ENCODE results near the gene VWA3B. TPM values are rescaled to one million over a fixed set of nuclear protein-coding genes. Genes with fewer than 3 reads are reported as not detected.

VWA3B gene
- total RNA-seq, 1 donor from 2014 or later = not detected

- no peaks in the 10 kb centered on the region for H3K27me3 Mint-ChIP-seq
- DNase-seq = no peak
- H3K36me3 Mint-ChIP-seq (ENCODE audit: low read depth) = no peaks in the 10 kb centered on the region
- intact Hi-C loops (cut with micrococcal nuclease) = no loop called here
- no peak overlapping the region for H3K27ac Mint-ChIP-seq
- H3K4me3 Mint-ChIP-seq = no peak overlapping the region
- H3K9me3 Mint-ChIP-seq = no peaks in the 10 kb centered on the region
- no peaks in the 10 kb centered on the region for H3K4me1 Mint-ChIP-seq
These were observed 100.2 kb downstream of the VWA3B start for GRCh38 chr2:98187194-98187593.

- no peak overlapping the region for H3K27ac Mint-ChIP-seq
- intact Hi-C loops (cut with micrococcal nuclease) = loop anchor here (2.0 kb wide), 1 partner anchor 382 kb away; no protein-coding TSS in a partner anchor
- H3K9me3 Mint-ChIP-seq = no peaks in the 10 kb centered on the region
- peaks cover 6% of the 10 kb centered on the region for H3K27me3 Mint-ChIP-seq
- no peaks in the 10 kb centered on the region for H3K4me1 Mint-ChIP-seq
- H3K36me3 Mint-ChIP-seq (ENCODE audit: low read depth) = no peaks in the 10 kb centered on the region
- DNase-seq = peak; percentile 51
- no peak overlapping the region for H3K4me3 Mint-ChIP-seq
These were observed 101.5 kb downstream of the VWA3B start for GRCh38 chr2:98188351-98189046.

- H3K36me3 Mint-ChIP-seq (ENCODE audit: low read depth) = no peaks in the 10 kb centered on the region
- H3K4me1 Mint-ChIP-seq = no peaks in the 10 kb centered on the region
These were observed 104.9 kb downstream of the VWA3B start for GRCh38 chr2:98191883-98192282.

GRCh38 chr2:98201576-98201975 is 114.6 kb downstream of the VWA3B start:
- Mint-ChIP-seq H3K4me3 (no peak overlapping the region), H3K27me3 (peaks cover 33% of the 10 kb centered on the region), H3K36me3 (ENCODE audit: low read depth) (no peaks in the 10 kb centered on the region), H3K4me1 (no peaks in the 10 kb centered on the region), H3K9me3 (no peaks in the 10 kb centered on the region), H3K27ac (no peak overlapping the region)
- intact Hi-C loops (cut with micrococcal nuclease) = no loop called here
- DNase-seq = no peak

More at GRCh38 chr2:98191883-98192282, 104.9 kb downstream of the VWA3B start:
- intact Hi-C loops (cut with micrococcal nuclease) = no loop called here
- Mint-ChIP-seq H3K27me3 (peaks cover 14% of the 10 kb centered on the region), H3K4me3 (no peak overlapping the region), H3K27ac (no peak overlapping the region), H3K9me3 (no peaks in the 10 kb centered on the region)
- DNase-seq = no peak

- Mint-ChIP-seq H3K36me3 (ENCODE audit: low read depth) (no peaks in the 10 kb centered on the region), H3K4me3 (no peak overlapping the region), H3K4me1 (no peaks in the 10 kb centered on the region), H3K27me3 (peaks cover 21% of the 10 kb centered on the region), H3K27ac (no peak overlapping the region), H3K9me3 (no peaks in the 10 kb centered on the region)
- DNase-seq = no peak
- intact Hi-C loops (cut with micrococcal nuclease) = no loop called here
These were observed 118.9 kb downstream of the VWA3B start for GRCh38 chr2:98205889-98206288.

GRCh38 chr2:98212092-98213000 is 125.4 kb downstream of the VWA3B start:
- H3K4me3 Mint-ChIP-seq = no peak overlapping the region
- intact Hi-C loops (cut with micrococcal nuclease) = no loop called here
- no peaks in the 10 kb centered on the region for H3K36me3 Mint-ChIP-seq (ENCODE audit: low read depth)
- no peak overlapping the region for H3K27ac Mint-ChIP-seq
- H3K9me3 Mint-ChIP-seq = no peaks in the 10 kb centered on the region
- no peak for DNase-seq
- peaks cover 10% of the 10 kb centered on the region for H3K27me3 Mint-ChIP-seq
- no peaks in the 10 kb centered on the region for H3K4me1 Mint-ChIP-seq

GRCh38 chr2:98216616-98217015 is 129.6 kb downstream of the VWA3B start:
- no peak overlapping the region for H3K27ac Mint-ChIP-seq
- no peaks in the 10 kb centered on the region for H3K36me3 Mint-ChIP-seq (ENCODE audit: low read depth)
- H3K4me1 Mint-ChIP-seq = no peaks in the 10 kb centered on the region
- H3K9me3 Mint-ChIP-seq = peaks cover 15% of the 10 kb centered on the region
- no peak for DNase-seq
- peaks cover 6% of the 10 kb centered on the region for H3K27me3 Mint-ChIP-seq
- intact Hi-C loops (cut with micrococcal nuclease) = no loop called here
- no peak overlapping the region for H3K4me3 Mint-ChIP-seq

- Mint-ChIP-seq H3K9me3 (peaks cover 15% of the 10 kb centered on the region), H3K27me3 (peaks cover 11% of the 10 kb centered on the region), H3K36me3 (ENCODE audit: low read depth) (no peaks in the 10 kb centered on the region), H3K4me3 (no peak overlapping the region), H3K27ac (no peak overlapping the region), H3K4me1 (no peaks in the 10 kb centered on the region)
- intact Hi-C loops (cut with micrococcal nuclease) = no loop called here
- DNase-seq = no peak
These were observed 132.2 kb downstream of the VWA3B start for GRCh38 chr2:98219152-98219551.

- no peak overlapping the region for H3K4me3 Mint-ChIP-seq
- intact Hi-C loops (cut with micrococcal nuclease) = no loop called here
- peaks cover 12% of the 10 kb centered on the region for H3K27me3 Mint-ChIP-seq
- no peak overlapping the region for H3K27ac Mint-ChIP-seq
- H3K4me1 Mint-ChIP-seq = no peaks in the 10 kb centered on the region
- H3K9me3 Mint-ChIP-seq = no peaks in the 10 kb centered on the region
- H3K36me3 Mint-ChIP-seq (ENCODE audit: low read depth) = no peaks in the 10 kb centered on the region
- no peak for DNase-seq
These were observed 147.0 kb downstream of the VWA3B start for GRCh38 chr2:98233941-98234340.

- intact Hi-C loops (cut with micrococcal nuclease) = no loop called here
- Mint-ChIP-seq H3K9me3 (no peaks in the 10 kb centered on the region), H3K27me3 (peaks cover 12% of the 10 kb centered on the region), H3K27ac (no peak overlapping the region), H3K36me3 (ENCODE audit: low read depth) (no peaks in the 10 kb centered on the region), H3K4me1 (no peaks in the 10 kb centered on the region), H3K4me3 (no peak overlapping the region)
- DNase-seq = no peak
These were observed 147.8 kb downstream of the VWA3B start for GRCh38 chr2:98234776-98235175.

GRCh38 chr2:98236935-98237334 is 150.0 kb downstream of the VWA3B start:
- no peak for DNase-seq
- Mint-ChIP-seq H3K4me1 (no peaks in the 10 kb centered on the region), H3K36me3 (ENCODE audit: low read depth) (no peaks in the 10 kb centered on the region), H3K27ac (no peak overlapping the region), H3K4me3 (no peak overlapping the region), H3K27me3 (peaks cover 18% of the 10 kb centered on the region), H3K9me3 (no peaks in the 10 kb centered on the region)
- intact Hi-C loops (cut with micrococcal nuclease) = no loop called here

GRCh38 chr2:98240786-98241398 is 153.9 kb downstream of the VWA3B start:
- peaks cover 21% of the 10 kb centered on the region for H3K27me3 Mint-ChIP-seq
- no peak for DNase-seq
- H3K36me3 Mint-ChIP-seq (ENCODE audit: low read depth) = no peaks in the 10 kb centered on the region
- no peaks in the 10 kb centered on the region for H3K4me1 Mint-ChIP-seq
- intact Hi-C loops (cut with micrococcal nuclease) = no loop called here
- no peak overlapping the region for H3K4me3 Mint-ChIP-seq
- H3K27ac Mint-ChIP-seq = no peak overlapping the region
- H3K9me3 Mint-ChIP-seq = peaks cover 3% of the 10 kb centered on the region

GRCh38 chr2:98241592-98241991 is 154.6 kb downstream of the VWA3B start:
- Mint-ChIP-seq H3K4me1 (no peaks in the 10 kb centered on the region), H3K27me3 (peaks cover 21% of the 10 kb centered on the region), H3K36me3 (ENCODE audit: low read depth) (no peaks in the 10 kb centered on the region), H3K4me3 (no peak overlapping the region), H3K9me3 (peaks cover 3% of the 10 kb centered on the region), H3K27ac (no peak overlapping the region)
- DNase-seq = no peak
- intact Hi-C loops (cut with micrococcal nuclease) = no loop called here

GRCh38 chr2:98242003-98242402 is 155.0 kb downstream of the VWA3B start:
- Mint-ChIP-seq H3K9me3 (peaks cover 3% of the 10 kb centered on the region), H3K4me1 (no peaks in the 10 kb centered on the region), H3K27ac (no peak overlapping the region), H3K27me3 (peaks cover 21% of the 10 kb centered on the region), H3K4me3 (no peak overlapping the region), H3K36me3 (ENCODE audit: low read depth) (no peaks in the 10 kb centered on the region)
- DNase-seq = no peak
- intact Hi-C loops (cut with micrococcal nuclease) = no loop called here
